PC-9 (cell line): Measurements from ENCODE around the gene MRPL55.

Experiments
- EZH2 ChIP-seq: fragments of 200-600 bp; sonication (generic); IDR thresholded peaks from 2 replicates; pipeline ENCODE4 v1.8.0; 2017; ENCODE audit warnings: antibody characterized with exemption, low read depth
- TF ChIP-seq, protein P1 (sequence below): fragments of 200-600 bp; sonication (generic); conservative IDR thresholded peaks from 2 replicates; pipeline ENCODE4 v1.6.1; 2017; ENCODE audit warnings: mixed run types, antibody characterized with exemption, mild to moderate bottlenecking, moderate library complexity

DNA sequence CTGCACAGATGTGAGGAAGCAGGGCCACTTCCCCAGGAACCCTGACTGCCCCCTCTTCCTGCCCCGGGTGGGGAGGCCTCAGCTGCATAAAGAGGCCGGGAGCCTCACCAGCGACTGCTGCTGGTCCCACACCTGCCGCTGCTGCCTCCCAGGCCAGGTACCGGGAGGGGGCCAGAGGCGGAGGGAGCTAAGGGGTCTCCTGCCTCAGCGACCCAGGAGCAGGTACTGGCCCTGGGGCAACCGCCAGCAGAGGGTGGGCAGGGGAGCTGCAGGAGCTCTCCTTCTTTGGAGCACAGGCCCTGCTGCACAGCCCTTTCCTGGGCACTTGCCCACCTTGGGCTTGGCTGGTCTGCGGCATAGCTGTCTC lies 47.4 kb upstream of the MRPL55 start:
- TF ChIP-seq, protein P1, sequence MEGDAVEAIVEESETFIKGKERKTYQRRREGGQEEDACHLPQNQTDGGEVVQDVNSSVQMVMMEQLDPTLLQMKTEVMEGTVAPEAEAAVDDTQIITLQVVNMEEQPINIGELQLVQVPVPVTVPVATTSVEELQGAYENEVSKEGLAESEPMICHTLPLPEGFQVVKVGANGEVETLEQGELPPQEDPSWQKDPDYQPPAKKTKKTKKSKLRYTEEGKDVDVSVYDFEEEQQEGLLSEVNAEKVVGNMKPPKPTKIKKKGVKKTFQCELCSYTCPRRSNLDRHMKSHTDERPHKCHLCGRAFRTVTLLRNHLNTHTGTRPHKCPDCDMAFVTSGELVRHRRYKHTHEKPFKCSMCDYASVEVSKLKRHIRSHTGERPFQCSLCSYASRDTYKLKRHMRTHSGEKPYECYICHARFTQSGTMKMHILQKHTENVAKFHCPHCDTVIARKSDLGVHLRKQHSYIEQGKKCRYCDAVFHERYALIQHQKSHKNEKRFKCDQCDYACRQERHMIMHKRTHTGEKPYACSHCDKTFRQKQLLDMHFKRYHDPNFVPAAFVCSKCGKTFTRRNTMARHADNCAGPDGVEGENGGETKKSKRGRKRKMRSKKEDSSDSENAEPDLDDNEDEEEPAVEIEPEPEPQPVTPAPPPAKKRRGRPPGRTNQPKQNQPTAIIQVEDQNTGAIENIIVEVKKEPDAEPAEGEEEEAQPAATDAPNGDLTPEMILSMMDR = no peak
- TF ChIP-seq EZH2 = no peak
